Stimulated activated CD4-positive, alpha-beta T cell treated with anti-CD3 and anti-CD28 coated beads, Interleukin-4, amount 100 ng/mL, for 24 hours (primary cell): Measurements from ENCODE around the gene E2F2.
"Not testable (repeated sequence)": the region's sequence is repeated elsewhere in the genome, so short reads cannot be mapped to it uniquely, and the experiment has no call there.

ENCODE experiments used
- DNase-seq: peaks from one replicate; pipeline ENCODE4 v3.0.0-alpha.2; 2020

The E2F2 gene

DNA sequence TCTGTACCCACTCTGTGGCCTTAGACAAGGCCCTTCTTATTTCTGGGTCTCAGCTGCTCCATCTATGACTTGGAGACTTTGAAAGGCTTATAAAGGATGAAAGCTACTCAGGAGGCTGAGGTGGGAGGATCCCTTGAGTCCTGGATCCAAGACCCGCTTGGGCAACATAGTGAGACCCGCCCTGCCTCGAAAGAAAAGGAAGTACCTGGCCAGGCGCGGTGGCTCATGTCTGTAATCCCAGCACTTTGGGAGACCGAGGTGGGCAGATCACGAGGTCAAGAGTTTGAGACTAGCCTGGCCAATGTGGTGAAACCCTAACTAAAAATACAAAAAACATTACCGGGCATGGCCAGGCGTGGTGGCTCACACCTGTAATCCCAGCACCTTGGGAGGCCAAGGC is 14.8 kb upstream of the E2F2 start:
- DNase-seq, result no peak

DNA sequence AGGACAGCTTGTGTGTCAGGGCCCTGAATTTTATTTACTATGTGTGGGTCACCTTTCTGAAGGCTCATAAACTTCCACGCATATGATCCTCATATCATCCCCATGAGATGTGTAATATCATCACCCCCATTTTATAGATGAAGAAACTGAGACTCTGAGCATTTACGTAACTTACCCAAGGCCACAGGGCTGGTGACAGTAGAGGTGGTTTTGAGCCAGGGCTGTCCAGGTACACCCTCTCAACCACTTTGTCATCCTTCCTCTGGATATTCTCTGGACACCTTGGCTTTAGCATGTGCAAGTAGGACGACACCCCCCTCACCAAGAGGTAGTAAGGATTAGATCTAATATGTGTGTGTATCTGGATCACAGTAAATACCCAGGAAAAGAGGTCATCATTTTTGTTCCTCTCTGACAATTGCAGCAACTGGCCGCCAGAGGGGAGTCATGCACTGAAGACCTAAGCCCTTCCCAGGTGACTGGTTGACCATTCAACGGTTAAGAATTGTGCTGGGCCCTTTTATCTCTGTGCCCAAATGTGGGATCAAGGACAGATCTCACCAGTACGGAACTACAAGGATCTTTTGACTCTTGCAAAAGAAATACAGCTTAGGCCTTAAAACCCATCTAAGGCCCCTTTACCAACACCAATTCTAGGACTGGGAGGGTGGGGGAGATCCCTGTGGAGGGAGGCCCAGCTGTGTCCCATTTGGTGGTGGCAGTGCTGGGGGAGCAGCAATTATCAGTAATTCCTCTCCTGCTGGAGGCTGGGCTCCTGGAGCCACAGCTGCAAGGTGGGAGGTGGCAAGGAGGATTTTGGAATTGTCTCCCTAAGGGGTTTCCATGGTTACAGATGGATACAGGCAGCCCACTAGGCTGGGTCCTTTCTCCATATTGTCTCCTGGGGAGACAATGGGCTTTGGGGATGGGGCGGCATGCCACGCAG is 13.7 kb upstream of the E2F2 start:
- peak; percentile 77 for DNase-seq

DNA sequence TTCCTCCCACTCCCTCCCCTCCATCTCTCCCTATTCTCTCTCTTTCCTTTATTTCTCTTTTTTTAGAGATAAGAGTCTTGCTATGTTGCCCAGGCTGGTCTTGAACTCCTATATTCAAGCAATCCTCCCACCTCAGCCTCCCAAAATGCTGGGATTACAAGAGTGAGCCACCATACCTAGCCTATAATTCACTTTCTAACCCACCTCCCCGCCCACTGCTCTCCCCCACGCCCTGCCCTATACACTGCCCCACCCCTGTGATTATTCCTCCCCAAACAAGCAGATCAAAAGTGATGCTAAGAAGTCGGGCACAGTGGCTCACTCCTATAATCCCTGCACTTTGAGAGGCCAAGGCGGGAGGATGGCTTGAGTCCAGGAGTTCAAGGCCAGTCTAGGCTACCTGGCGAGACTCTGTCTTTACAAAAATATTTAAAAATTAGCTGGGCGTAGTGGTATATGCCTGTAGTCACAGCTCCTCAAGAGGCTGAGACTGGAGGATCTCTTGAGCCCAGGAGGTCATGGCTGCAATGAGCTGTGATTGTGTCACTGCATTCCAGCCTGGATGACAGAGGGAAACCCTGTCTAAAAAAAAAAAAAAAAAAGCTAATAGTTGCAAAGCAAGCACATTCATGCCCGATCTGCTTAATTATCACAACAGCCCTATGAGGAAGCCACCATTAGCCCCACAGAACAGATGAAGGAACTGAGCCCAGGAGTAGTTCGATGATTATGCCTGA is 12.8 kb upstream of the E2F2 start:
- no peak for DNase-seq

DNA sequence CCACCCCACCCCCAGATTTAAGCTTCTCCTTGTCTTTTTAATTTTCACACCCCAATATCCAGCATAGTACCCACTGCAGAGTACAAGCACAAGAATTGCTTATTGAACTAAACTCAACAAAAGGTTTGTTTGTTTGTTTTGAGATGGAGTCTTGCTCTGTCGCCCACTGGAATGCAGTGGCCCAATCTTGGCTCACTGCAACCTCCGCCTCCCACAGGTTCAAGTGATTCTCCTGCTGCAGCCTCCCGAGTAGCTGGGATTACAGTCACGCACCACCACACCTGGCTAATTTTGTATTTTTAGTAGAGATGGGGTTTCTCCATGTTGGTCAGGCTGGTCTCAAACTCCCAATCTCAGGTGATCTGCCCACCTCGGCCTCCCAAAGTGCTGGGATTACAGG is 11.9 kb upstream of the E2F2 start:
- not testable (repeated sequence) for DNase-seq

DNA sequence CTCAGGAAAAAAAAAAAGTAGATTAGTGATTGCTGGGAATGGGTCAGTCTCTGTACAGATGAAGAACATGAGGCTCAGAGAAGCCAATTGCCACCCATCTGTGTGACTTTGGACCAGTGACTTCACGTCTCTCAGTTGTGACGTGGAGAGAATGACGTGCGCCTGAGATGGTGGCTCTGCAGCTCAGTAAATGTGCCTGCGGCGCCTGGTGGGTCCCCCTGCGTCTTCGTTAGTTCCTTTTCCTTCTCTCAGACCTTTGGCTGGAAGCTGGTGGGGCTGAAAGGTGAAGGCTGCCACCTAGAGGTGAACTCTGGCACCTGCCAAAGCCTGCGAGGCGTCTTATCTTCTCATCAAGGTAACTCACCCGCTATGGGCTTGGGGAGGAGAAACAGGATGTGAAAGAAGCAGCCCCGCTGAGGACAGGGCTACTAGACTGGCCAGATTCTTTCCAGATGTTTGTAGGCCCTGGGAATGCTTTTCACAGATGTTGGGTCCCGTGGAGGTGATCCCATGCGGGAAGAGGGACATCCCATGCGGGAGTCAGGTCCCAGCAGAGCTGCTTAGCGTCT is 8.7 kb upstream of the E2F2 start:
- peak; percentile 91 for DNase-seq

DNA sequence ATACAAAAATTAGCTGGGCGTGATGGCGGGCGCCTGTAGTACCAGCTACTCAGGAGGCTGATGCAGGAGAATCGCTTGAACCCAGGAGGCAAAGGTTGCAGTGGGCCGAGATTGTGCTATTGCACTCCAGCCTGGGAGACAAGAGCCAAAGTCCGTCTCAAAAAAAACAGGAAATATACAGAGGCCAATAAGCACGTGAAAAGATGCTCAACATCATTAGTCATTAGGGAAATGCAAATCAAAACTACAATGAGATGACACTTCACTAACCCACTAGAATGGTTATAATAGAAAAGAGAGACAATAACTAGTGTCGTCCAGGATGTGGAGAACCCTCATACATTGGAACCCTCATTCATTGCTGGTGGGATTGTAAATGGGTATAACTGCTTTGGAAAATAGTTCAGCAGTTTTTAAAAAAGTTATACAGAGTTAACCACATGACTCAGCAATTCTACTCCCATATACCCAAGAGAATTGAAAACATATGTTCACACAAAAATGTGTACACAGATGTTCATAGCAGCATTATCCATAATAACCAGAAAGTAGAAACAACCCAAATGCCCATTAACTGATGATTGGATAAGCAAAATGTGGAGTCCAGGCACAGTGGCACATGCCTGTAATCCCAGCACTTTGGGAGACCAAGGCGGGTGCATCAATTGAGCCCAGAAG is 6.4 kb upstream of the E2F2 start:
- DNase-seq, result no peak

DNA sequence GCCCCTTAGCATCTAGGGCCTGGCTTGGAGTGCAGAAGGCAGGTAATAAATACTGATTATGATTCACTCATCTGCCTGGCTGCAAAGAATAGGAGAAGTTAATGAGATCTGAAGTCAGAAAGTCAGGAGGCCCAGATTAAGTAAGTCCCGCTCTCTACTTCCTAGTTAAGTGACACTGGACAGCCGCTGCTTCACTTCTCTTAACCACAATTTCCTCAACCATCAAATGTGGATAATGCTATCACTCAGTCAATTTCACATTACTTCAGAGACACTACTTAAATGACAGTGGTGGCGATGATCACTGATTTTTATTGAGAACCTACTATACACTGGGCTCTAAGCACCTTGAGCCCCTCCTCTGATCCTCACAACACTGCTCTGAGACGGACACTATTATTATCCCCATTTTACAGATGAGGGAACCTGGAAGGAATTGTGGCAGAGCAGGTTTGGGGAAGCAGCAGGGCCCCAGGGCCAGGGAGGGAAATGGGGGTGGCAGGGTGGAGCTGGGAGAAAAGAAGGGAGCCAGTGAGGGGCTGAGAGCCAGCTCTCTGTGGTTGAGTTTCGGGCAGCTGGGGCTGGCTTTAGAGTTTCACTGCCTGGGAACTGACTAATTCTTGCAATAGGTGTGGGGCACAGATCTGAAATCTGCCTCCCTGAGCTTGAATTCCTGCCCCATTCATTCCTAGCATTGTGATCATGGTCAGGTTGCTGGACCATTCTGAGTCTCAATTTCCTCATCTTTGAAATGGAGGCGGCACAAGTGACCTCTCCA is 2.4 kb upstream of the E2F2 start:
- no peak for DNase-seq

DNA sequence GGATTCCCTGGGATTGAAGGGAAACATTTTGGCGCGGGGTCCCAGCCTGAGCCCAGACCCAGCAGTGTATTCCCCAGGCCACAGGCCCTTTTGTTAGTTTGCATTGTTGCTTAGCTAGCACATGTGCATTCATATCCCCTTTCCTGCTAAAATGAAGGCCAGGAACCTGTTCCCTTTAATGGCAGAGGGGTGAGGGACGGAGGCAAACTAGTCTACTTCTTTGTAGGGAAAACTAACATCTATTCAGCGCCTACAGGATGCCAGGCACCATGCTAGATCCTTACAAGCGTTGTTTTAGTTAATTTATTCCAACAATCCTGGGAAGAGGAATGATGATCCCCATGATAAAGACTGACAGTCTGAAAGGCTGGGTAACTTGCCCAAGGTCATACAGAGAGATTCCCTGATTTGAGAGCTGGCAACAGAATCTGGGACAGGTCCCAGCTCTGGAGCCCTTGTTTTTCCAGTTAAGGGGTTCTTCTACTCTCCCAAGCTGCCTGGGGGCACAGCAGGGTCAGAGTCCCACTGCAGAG is 595 bp upstream of the E2F2 start:
- no peak for DNase-seq

DNA sequence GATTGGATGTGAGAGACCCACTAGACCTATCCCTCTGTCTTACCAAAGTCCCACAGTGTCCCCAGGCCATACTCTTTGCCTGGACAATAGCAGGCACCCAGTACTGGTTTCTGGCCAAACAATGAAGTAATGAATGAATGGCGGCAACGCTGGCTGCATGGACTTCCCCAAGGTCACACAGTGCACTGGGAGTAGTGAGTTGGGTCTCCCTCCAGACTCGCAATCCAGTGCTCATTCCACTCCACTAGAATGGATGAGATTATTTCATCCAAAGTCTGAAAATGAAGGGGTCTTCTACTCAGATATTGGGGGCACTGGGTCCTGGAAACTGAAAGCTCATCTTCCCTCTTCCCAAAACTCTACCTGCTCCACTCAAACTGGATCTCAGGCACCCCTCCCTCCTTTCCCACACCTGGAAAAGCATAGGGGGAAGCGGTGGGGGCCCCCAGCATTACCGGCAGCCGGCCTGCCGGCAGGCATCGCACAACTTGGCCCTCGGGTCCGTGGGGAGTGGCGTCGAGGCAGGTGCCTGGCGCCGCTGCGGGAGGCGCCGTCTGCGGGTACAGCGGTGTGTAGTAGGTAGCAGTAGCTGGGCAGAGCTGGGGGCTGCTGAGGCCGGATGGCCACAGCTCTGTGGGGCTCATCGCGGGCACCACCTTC is 816 bp downstream of the E2F2 start:
- no peak for DNase-seq

DNA sequence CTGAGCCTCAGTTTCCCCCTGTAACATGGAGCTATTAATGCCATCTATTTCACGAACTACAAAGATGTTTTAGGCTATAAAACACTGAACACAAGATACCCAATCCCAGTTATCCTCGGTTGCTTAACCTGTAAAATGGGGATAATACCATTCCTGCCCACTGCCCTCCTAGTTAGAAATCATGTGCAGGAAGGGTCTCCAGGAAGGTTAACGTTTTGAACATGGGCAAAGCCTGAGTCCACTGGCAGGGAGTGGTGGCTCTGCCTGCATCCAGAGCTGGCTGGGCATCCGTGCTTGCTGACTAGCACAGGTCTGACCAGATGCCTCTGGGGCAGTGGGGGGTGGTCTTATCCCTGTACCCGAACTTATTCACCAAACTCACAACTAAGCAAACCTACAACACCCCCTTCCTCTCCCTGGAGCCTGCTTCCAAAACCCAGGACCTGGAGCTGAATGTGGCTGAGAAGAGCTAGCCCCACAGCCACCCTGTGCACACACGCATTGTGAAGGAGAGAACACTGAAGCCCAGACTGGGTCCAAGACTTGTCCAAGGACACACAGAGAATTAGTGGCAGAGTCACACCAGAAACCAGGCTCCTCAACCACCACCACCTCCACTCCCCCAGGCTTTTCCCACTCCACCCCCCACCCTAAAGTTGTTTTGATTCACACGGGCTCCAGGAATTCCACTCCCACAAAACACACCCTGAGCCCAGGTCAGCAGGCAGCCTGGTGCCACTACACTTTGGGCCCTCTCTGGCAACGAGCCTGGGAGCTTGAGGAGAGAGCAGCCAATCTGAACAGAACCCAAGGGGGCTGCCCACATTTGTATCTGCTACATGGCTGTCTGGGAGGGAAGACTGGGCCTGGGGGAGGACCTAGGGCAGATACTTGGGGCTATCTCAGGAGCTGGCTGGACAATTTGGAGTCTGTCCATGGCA is 1.6 kb downstream of the E2F2 start:
- no peak for DNase-seq

DNA sequence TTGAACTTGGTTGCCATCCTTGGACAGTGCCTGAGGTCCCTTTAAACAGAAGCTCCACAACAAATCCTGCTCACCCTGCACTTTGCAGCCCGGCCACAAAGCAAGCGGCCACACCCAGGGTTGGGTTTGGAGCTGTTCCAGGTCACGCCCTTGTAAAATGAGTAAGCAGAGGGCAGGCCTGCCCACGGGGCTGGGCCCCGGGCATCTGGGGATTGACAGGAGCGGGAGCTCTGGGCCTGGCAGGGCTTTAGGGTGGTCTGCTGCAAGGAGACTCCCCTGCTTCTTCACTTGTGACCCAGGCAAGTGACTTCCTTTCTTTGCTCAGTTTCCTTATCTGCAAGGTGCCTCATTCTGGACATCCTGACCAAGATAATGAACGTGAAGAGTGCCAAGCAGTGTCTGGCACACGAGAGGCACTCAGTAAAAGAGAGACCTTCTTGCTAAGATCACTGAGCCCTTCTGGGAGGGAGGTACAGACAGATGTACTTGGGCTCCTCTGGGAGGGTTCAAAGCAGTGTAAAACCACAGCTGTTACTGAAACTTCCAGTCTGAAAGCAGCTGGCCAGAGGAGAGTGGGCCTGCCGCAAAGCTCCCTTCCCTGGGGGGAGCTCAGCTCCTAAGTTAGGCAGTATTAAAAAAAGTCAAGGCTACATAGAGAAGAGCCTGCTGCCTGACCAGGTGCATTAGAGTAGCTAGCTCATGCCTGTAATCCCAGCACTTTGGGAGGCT is 2.6 kb downstream of the E2F2 start:
- peak; percentile 83 for DNase-seq

DNA sequence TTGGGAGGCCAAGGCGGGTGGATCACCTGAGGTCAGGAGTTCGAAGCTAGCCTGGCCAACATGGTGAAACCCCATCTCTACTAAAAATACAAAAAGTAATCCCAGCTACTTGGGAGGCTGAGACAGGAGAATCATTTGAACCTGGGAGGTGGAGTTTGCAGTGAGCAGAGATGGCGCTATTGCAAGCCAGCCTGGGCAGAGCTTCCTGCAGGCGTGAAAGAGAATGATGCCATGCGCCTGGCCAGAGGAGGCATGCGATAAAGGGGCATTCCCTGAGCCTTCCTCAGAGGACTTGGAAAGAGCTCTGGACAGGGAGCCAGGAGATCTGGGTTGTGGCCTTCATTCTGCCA is 3.2 kb downstream of the E2F2 start:
- DNase-seq, result no peak

DNA sequence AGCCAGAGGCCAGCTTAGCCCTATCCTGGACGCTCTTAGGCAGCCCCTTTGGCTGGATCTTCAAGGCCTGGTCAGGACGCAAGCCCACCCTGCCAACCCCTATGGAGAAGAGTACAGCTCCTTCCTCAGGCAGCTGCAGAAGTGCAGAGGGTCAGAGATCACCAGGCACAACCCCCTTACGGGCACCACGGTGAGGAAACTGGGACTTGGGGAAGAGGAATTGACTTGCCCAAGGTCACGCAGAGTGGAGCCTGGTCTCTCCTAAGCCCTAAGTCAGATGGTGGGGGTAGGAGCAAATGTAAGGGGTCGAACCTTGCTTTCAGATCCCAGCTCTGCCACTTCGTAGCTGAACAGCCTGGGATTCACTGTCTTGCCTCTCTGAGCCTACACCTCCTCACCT is 3.7 kb downstream of the E2F2 start:
- DNase-seq, result no peak

DNA sequence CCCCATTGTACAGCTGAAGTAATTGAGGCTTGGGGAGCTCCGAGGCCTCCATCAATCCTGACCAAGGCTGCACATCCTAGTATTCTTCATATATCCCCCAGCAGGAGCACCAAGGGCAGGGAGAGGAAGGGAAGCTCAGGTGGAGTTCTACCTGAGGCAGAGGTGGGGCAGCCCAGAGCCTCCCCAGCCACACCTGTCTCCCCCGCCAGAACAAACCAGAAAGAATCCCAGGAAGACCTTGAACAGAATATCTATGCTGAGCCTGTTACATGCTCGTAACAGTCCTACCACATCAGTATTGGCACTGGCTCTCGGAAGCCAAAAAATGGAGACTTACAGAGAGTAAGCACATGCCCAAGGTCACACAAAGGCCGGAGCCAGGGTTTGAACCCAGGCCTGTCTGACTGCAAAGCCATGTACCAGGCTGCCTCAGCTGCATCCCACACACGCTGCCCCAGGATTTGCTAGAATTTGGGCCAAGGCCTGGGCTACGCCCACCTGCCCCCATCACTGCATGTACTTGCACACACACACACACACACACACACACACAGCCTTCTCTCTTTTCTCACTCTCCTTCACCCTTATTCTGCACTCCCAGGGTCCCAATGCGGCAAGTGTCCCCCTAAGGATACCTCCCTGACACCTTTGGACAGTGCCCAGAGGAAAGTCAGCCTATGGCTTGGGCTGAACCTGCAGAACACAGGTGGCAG is 4.5 kb downstream of the E2F2 start:
- DNase-seq, result no peak

DNA sequence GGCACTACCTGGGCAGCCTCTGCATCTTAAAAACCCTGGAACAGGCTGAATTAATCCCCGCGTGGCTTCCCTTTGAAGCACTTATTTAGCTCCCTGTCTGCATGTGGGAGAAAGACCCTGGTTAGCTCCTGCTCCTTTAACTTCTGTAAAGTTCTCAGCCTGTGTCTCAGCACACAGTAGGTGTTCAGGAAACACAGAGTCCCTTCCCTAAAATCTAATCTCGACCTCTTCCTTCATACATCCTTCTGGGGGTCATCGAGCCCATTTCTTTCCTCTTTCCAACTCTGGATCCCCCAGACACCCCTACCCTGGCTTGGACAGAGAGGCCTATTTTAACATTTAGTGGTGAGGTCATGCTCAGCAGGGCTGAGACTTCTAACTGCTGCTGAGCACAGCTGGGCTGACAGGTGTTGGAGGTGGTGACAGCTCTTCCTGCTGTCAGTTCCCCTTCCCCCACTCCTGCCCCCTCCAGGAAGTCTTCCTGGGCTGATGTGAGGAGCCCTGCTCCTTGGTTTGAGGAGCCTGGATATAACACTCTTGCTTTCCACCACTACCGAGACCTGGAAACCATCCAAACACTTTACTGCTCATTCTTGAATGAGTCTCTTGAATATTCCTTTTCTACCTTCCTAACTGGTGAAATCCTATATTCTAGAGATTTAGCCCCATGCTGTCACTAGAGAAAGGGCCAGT is 5.3 kb downstream of the E2F2 start:
- no peak for DNase-seq

DNA sequence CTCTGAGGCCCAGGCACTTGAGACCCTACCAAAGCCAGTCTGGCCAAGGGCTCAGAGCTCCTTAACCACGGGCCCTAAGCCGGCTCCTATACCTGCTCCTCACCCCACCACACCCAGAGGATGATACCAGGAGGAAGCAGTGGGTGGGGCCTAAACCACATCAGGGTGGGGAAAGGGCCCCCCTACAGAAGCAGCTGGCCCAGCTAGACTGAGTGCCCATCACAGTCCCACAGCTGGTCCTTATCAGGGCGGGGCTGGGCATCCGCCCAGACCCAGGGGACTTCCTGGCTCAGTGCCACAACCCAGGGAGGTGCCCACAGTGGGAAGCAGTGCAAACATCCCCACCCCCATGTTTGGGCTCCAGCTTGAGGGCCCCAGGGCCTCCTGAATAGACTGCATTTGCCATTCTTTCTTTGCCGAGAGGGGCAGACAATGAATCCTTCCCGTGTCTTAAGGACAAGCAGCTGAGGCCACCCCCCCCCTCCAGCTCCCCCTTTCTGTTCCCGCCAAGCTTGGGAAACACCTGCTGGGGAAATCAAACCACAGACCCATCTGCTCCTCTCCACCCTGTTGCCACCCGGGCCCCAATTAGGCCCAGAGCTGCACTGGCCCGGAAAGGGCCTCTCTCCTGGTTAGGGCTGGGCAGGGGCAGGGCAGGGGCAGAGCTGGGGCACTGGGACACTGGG is 6.2 kb downstream of the E2F2 start:
- peak; percentile 21 for DNase-seq

DNA sequence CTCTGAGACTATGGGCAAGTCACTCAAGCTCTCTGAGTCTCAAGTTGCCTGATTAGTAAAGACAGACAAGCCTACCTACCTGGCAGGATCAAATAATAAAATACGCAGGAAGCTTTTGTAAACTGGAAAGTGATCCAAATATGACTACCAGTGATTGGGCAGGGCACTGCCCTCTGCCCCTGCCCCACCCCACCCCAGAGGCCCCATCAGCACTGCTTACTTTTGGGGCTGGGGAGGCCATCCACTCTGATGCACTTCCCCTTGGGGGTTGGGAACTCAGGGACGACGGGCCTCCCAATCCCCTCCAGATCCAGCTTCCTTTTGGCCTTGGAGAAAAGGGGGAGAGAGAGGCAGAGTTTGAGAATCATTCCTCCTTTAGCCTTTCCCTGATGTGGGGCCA is 6.9 kb downstream of the E2F2 start:
- DNase-seq, result no peak
